Measurements from ENCODE around the gene AMBP. TPM values are rescaled to one million over a fixed set of nuclear protein-coding genes. Genes with fewer than 3 reads are reported as not detected.

AMBP gene
- total RNA-seq, 1 experiment from 2014 or later: 0.20 TPM

DNA sequence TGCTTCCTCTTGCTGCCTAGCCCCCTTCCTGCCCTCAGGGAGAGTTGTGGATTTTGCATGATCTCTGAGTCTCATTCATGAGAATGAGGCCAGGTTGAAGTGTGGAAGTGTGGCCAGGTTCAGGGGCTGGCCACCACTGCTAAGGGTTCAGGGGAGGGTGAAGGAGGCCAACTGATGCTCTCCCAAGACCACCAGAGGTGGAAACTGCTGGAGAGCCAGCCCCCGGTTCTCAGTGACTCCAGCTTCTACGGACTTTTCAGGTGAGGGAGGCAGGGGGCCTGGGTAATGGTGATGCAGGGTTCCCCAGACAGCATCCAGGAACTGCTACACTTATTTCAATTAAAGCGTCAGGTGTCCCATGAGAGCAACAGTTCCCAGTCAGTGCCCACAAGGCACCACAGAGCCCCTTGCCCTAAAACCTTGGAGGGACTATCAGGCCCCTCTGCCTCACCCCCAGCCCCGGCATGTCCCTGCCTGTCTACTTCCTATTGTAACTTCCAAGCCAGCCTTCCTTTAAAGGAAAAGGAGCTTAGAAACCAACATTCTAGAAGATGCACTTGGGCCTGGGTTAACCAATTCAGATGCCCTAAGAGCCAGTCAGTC is 50.1 kb downstream of the AMBP start:
- Histone ChIP-seq H2AFZ (ENCODE audit: low read length) (no peak overlapping the region), H3K9me3 (ENCODE audit: control insufficient read depth, low read depth, low read length) (no peaks in the 10 kb centered on the region), H3K4me1 (ENCODE audit: insufficient read depth, low read length) (no peaks in the 10 kb centered on the region), H3K14ac (ENCODE audit: insufficient read depth, low read length) (no peak overlapping the region), H3K79me1 (ENCODE audit: insufficient read depth, low read depth, low read length, poor library complexity, severe bottlenecking) (no peaks in the 10 kb centered on the region), H2BK120ac (ENCODE audit: low read depth, low read length, poor library complexity, severe bottlenecking) (no peak overlapping the region), H3K79me2 (ENCODE audit: insufficient read depth, low read length) (no peaks in the 10 kb centered on the region), H3K4me2 (ENCODE audit: insufficient read depth, insufficient read length, low read length) (no peak overlapping the region), H3K23me2 (ENCODE audit: insufficient read length, low read depth, low read length, poor library complexity, severe bottlenecking) (no peaks in the 10 kb centered on the region), H2BK5ac (ENCODE audit: insufficient read length, low read length) (no peak overlapping the region), H3K27me3 (ENCODE audit: insufficient read depth, low read length) (no peaks in the 10 kb centered on the region), H3K56ac (ENCODE audit: insufficient read length, low read depth, low read length) (no peak overlapping the region), H4K8ac (replicated peaks; ENCODE audit: insufficient read length, low read depth, low read length) (no peak overlapping the region), H3K4ac (ENCODE audit: low read depth, low read length) (no peak overlapping the region), H3K23ac (ENCODE audit: insufficient read length, low read depth, low read length) (no peak overlapping the region), H3K9ac (ENCODE audit: extremely low read depth, insufficient read length, low read length) (no peak overlapping the region), H4K5ac (ENCODE audit: insufficient read length, low read depth, low read length) (no peak overlapping the region), H3T11ph (ENCODE audit: low read length) (no peak overlapping the region), H2BK20ac (ENCODE audit: low read depth, low read length, poor library complexity, severe bottlenecking) (no peak overlapping the region), H2BK15ac (ENCODE audit: low read depth, low read length) (no peak overlapping the region), H4K91ac (ENCODE audit: insufficient read length, low read depth, low read length) (no peak overlapping the region), H3K18ac (ENCODE audit: insufficient read length, low read depth, low read length) (no peak overlapping the region), H4K20me1 (ENCODE audit: control insufficient read depth, insufficient read depth, insufficient read length) (no peaks in the 10 kb centered on the region), H2AK5ac (ENCODE audit: insufficient read length, low read length) (no peak overlapping the region), H3K27ac (ENCODE audit: insufficient read length, low read depth, low read length) (no peak overlapping the region), H2BK12ac (ENCODE audit: insufficient read length, low read depth, low read length) (no peak overlapping the region)
- Mint-ChIP-seq H3K27me3 (ENCODE audit: low read depth) (no peaks in the 10 kb centered on the region), H3K27ac (peak overlapping the region in 1 of 3 experiments; percentile 64; a peak in 1 of 7 replicates), H3K4me3 (no peak overlapping the region), H3K9me3 (peaks cover 13% of the 10 kb centered on the region in 2 experiments), H3K4me1 (peaks cover 7 to 11% of the 10 kb centered on the region in 2 experiments), H3K36me3 (ENCODE audit: insufficient read depth in 1 of 3, low read depth in 3 of 3) (peaks cover 24 to 51% (median 40%) of the 10 kb centered on the region in 3 experiments)
- no peak for TF ChIP-seq CTCF (conservative IDR thresholded peaks at IDR 0.05)
- DNase-seq: no peak
- WGBS (ENCODE audit: extremely low coverage, insufficient read length, low lambda C conversion rate): no CpG with 5 or more reads among the region's 4 CpGs
